NCI-H2227 (cell line): ENCODE data around the gene C1orf210.

Source experiments
- DNase-seq: peaks from one replicate; lab custom pipeline; 2025; ENCODE audit not compliant: unreplicated experiment; lab: John Stamatoyannopoulos, UW

The C1orf210 gene

GRCh38 chr1:43285269-43285990, at the start of gene C1orf210:
C1orf210 (minus strand) TSS chr1:43285581; CDS start chr1:43283270, 2,311 bp downstream.
- DNase-seq: no peak

- no peak for DNase-seq
These were observed 49.2 kb upstream of the C1orf210 start for GRCh38 chr1:43334453-43335205.

- no peak for DNase-seq
These were observed 46.3 kb upstream of the C1orf210 start for GRCh38 chr1:43331688-43332087.

GRCh38 chr1:43329995-43330751, 44.8 kb upstream of the C1orf210 start:
- DNase-seq: no peak

GRCh38 chr1:43327549-43328292, 42.3 kb upstream of the C1orf210 start:
- no peak for DNase-seq

GRCh38 chr1:43325381-43325780, 40.0 kb upstream of the C1orf210 start:
- no peak for DNase-seq

GRCh38 chr1:43324810-43325209, 39.4 kb upstream of the C1orf210 start:
- DNase-seq: no peak

- DNase-seq: no peak
These were observed 37.1 kb upstream of the C1orf210 start for GRCh38 chr1:43322506-43322905.

- no peak for DNase-seq
These were observed 36.0 kb upstream of the C1orf210 start for GRCh38 chr1:43321331-43321891.

GRCh38 chr1:43319766-43320165, 34.4 kb upstream of the C1orf210 start:
- DNase-seq: no peak

- DNase-seq: no peak
These were observed 33.9 kb upstream of the C1orf210 start for GRCh38 chr1:43319288-43319687.

GRCh38 chr1:43318831-43319230, 33.5 kb upstream of the C1orf210 start:
- DNase-seq: no peak

- no peak for DNase-seq
These were observed 32.6 kb upstream of the C1orf210 start for GRCh38 chr1:43317817-43318471.

- no peak for DNase-seq
These were observed 31.5 kb upstream of the C1orf210 start for GRCh38 chr1:43316738-43317520.

GRCh38 chr1:43315963-43316737, 30.8 kb upstream of the C1orf210 start:
- DNase-seq: no peak

- no peak for DNase-seq
These were observed 30.1 kb upstream of the C1orf210 start for GRCh38 chr1:43315481-43315880.

- DNase-seq: no peak
These were observed 28.9 kb upstream of the C1orf210 start for GRCh38 chr1:43314233-43314632.

- no peak for DNase-seq
These were observed 28.4 kb upstream of the C1orf210 start for GRCh38 chr1:43313771-43314170.
